K562 (cell line): ENCODE data around the gene ZNF644. TPM values are rescaled to one million over a fixed set of nuclear protein-coding genes. Genes with fewer than 3 reads are reported as not detected.

ENCODE experiments used
- BDP1 ChIP-seq: IDR thresholded peaks from 3 replicates; pipeline ENCODE4 v1.6.1; 2011; ENCODE audit not compliant: insufficient read length, insufficient read depth
- CAMTA2 ChIP-seq: fragments of 250-450 bp; sonication (Bioruptor Pico); conservative IDR thresholded peaks from 2 replicates; pipeline ENCODE4 v1.5.1; 2022
- CBX3 ChIP-seq, 2 experiments: IDR thresholded peaks; 1 replicate in 1 of 2; 2 replicates in 1 of 2; pipeline ENCODE4 v1.6.1; 2012; ENCODE audit warnings: inconsistent platforms in 2 of 2, low read length in 2 of 2, borderline replicate concordance in 1 of 2, control low read depth in 1 of 2
- DLX4 ChIP-seq: fragments of 250-450 bp; sonication (Bioruptor Pico); IDR thresholded peaks from 2 replicates; pipeline ENCODE4 v1.6.1; 2021; ENCODE audit warnings: mild to moderate bottlenecking
- EHMT2 ChIP-seq: fragments of 450-650 bp; IDR thresholded peaks from 2 replicates; pipeline ENCODE4 v1.6.1; 2018; ENCODE audit warnings: antibody characterized with exemption
- EP300 ChIP-seq: IDR thresholded peaks from 2 replicates; pipeline ENCODE4 v1.6.1; 2012; ENCODE audit warnings: low read length, improper control_type of control experiment
- FOSL1 ChIP-seq: fragments of 200-800 bp; sonication (Bioruptor generic); conservative IDR thresholded peaks from 2 replicates; pipeline ENCODE4 v1.6.1; 2016; ENCODE audit warnings: missing genetic modification characterization, missing compliant biosample characterization
- GTF2F1 ChIP-seq: IDR thresholded peaks from 2 replicates; pipeline ENCODE4 v1.6.1; 2011; ENCODE audit warnings: low read depth, low read length, improper control_type of control experiment
- KDM1A ChIP-seq, 2 experiments: fragments of 450-650 bp; IDR thresholded peaks; 2 replicates each; pipeline ENCODE4 v1.6.1; 2016; ENCODE audit warnings: mild to moderate bottlenecking in 2 of 2
- KDM4B ChIP-seq, 2 experiments: fragments of 450-650 bp in 1 of 2; sonication (generic) in 1 of 2; IDR thresholded peaks; 2 replicates each; pipeline ENCODE4 v1.6.1; 2016 to 2017; ENCODE audit warnings: borderline replicate concordance in 2 of 2, antibody characterized with exemption in 1 of 2, low read depth in 1 of 2, mild to moderate bottlenecking in 1 of 2
- KDM5B ChIP-seq: fragments of 200-600 bp; sonication (generic); IDR thresholded peaks from 2 replicates; pipeline ENCODE4 v1.6.1; 2012; ENCODE audit warnings: low read depth, mild to moderate bottlenecking, moderate library complexity, low read length, control low read depth, inconsistent platforms; ENCODE audit not compliant: insufficient replicate concordance
- KLF16 ChIP-seq: IDR thresholded peaks from 2 replicates; pipeline ENCODE4 v1.6.1; 2016; ENCODE audit warnings: antibody characterized with exemption
- MAZ ChIP-seq, 2 experiments: fragments of 450-650 bp in 1 of 2; sonication (generic) in 1 of 2; formaldehyde crosslinking; IDR thresholded peaks in 1 of 2; conservative IDR thresholded peaks in 1 of 2; 2 replicates each; pipeline versions ENCODE4 v1.4.0 to v1.5.0; 2020; ENCODE audit warnings: mild to moderate bottlenecking in 1 of 2, missing genetic modification reagents in 1 of 2
- MIER1 ChIP-seq: fragments of 450-650 bp; IDR thresholded peaks from 2 replicates; pipeline ENCODE4 v1.6.1; 2016; ENCODE audit warnings: antibody characterized with exemption, mild to moderate bottlenecking, low read depth
- NFIX ChIP-seq: fragments of 250-450 bp; sonication (Bioruptor Pico); IDR thresholded peaks from 2 replicates; pipeline ENCODE4 v1.4.0; 2020; ENCODE audit warnings: low read depth, mild to moderate bottlenecking, moderate library complexity
- NONO ChIP-seq, 2 experiments: fragments of 200-400 bp in 1 of 2; fragments of 450-650 bp in 1 of 2; formaldehyde crosslinking in 1 of 2; IDR thresholded peaks; 2 replicates each; pipeline ENCODE4 v1.6.1; 2017; ENCODE audit warnings: low read depth in 2 of 2, mild to moderate bottlenecking in 2 of 2, moderate library complexity in 2 of 2, low read length in 1 of 2
- POLR2A ChIP-seq: fragments of 450-650 bp; conservative IDR thresholded peaks from 2 replicates; pipeline ENCODE4 v1.6.1; 2016
- PRPF4 ChIP-seq: fragments of 200-400 bp; formaldehyde crosslinking; IDR thresholded peaks from one replicate; pipeline ENCODE4 v1.6.1; 2017; ENCODE audit warnings: low read length, low read depth, mild to moderate bottlenecking; ENCODE audit not compliant: insufficient read depth, poor library complexity, severe bottlenecking
- RNF2 ChIP-seq: sonication (generic); IDR thresholded peaks from 2 replicates; pipeline ENCODE4 v1.6.1; 2016
- SRF ChIP-seq, 2 experiments: fragments of 250-450, 450-650 bp in 1 of 2; sonication (Bioruptor Pico) in 1 of 2; sonication (generic) in 1 of 2; formaldehyde crosslinking; IDR thresholded peaks; 2 replicates each; pipeline versions ENCODE4 v1.5.0 to v1.5.1; 2020 to 2022; ENCODE audit warnings: mild to moderate bottlenecking in 1 of 2, missing genetic modification reagents in 1 of 2
- TAF7 ChIP-seq: fragments of 450-650 bp; IDR thresholded peaks from 2 replicates; pipeline ENCODE4 v1.6.1; 2016; ENCODE audit warnings: missing genetic modification characterization, missing compliant biosample characterization
- TOE1 ChIP-seq, 2 experiments: fragments of 450-650 bp in 1 of 2; sonication (generic) in 1 of 2; formaldehyde crosslinking in 1 of 2; IDR thresholded peaks; 2 replicates each; pipeline versions ENCODE4 v1.7.1 to v1.8.0; 2016 to 2022; ENCODE audit warnings: borderline replicate concordance in 2 of 2, mild to moderate bottlenecking in 2 of 2, antibody characterized with exemption in 1 of 2, inconsistent platforms in 1 of 2, low read depth in 1 of 2, missing genetic modification reagents in 1 of 2, moderate library complexity in 1 of 2
- ZNF121 ChIP-seq: sonication (generic); formaldehyde crosslinking; conservative IDR thresholded peaks from 2 replicates; pipeline ENCODE4 v1.8.0; 2022; ENCODE audit warnings: missing genetic modification reagents
- ZNF398 ChIP-seq: fragments of 250-450 bp; sonication (Bioruptor Pico); IDR thresholded peaks from 2 replicates; pipeline ENCODE4 v1.8.0; 2021; ENCODE audit warnings: moderate library complexity, mild to moderate bottlenecking, inconsistent platforms
- ZNF431 ChIP-seq: sonication (generic); formaldehyde crosslinking; IDR thresholded peaks from 2 replicates; pipeline ENCODE4 v1.8.0; 2022; ENCODE audit warnings: mild to moderate bottlenecking, missing genetic modification reagents
- ZNF507 ChIP-seq: conservative IDR thresholded peaks from 2 replicates; pipeline ENCODE4 v1.6.1; 2017; ENCODE audit warnings: missing genetic modification characterization, missing compliant biosample characterization
- ZNF695 ChIP-seq: fragments of 450-650 bp; formaldehyde crosslinking; IDR thresholded peaks from 2 replicates; pipeline ENCODE4 v1.4.0; 2020; ENCODE audit warnings: mild to moderate bottlenecking, moderate library complexity
- polyA plus RNA-seq, 8 experiments: library from polyadenylated mRNA; depleted of rRNA in 4 of 8; stranded (reverse) in 5 of 8; unstranded in 3 of 8; fragments of >200 nt; fragmentation: Nextera tagmentation in 2 of 8; fragmentation: Illumina TruSeq in 1 of 8; extraction: Ambion mirVana in 2 of 8; extraction: Trizol in 1 of 8; gene quantifications; 2 replicates each; pipeline versions ENCODE4 v1.2.1 to v1.2.3, GENCODE V29; 2011 to 2014; ENCODE audit warnings: inconsistent platforms in 1 of 8, missing spikeins in 1 of 8
- total RNA-seq, 7 experiments: library from RNA; depleted of rRNA in 6 of 7; stranded (reverse); fragments of >200 nt in 6 of 7; fragmentation: Illumina TruSeq in 2 of 7; extraction: Trizol in 2 of 7; gene quantifications; 2 replicates each; pipeline versions ENCODE4 v1.2.1 to v1.2.3, GENCODE V29; 2011 to 2021; ENCODE audit warnings: low replicate concordance in 1 of 7

ZNF644 gene
- total and polyA plus RNA-seq, 9 of the 15 experiments (the other 6 are each of a cell fraction or from before 2014, with no cell fraction given) = 25.3 to 71.4 (median 39.6) TPM

- TF ChIP-seq ZNF398 (CRISPR knock-in tag) = no peak
- peak; percentile 60; the same call in 1 of the 2 replicates for TF ChIP-seq ZNF431 (CRISPR knock-in tag)
- no peak; a peak in 1 of 4 replicates for TF ChIP-seq NONO (IDR thresholded peaks at IDR 0.05; ENCODE audit: low read depth in 2 of 2, low read length in 1 of 2)
- peak; percentile 88 to 97 for TF ChIP-seq SRF (CRISPR knock-in tag; IDR thresholded peaks at IDR 0.05)
- no peak for TF ChIP-seq BDP1
- TF ChIP-seq KDM1A (IDR thresholded peaks at IDR 0.05) = no peak
- no peak for TF ChIP-seq DLX4
- TF ChIP-seq ZNF507 (tag) = no peak
- TF ChIP-seq EP300 = peak; percentile 10; the same call in 1 of the 2 replicates
- TF ChIP-seq MAZ (CRISPR knock-in tag; conservative IDR thresholded peaks at IDR 0.05 in 1 of 2, IDR thresholded peaks at IDR 0.05 in 1 of 2) = peak; percentile 92 to 96; a peak in 3 of 4 replicates
- TF ChIP-seq ZNF121 (CRISPR knock-in tag) = no peak
- TF ChIP-seq TOE1 (IDR thresholded peaks at IDR 0.05; ENCODE audit: borderline replicate concordance) = no peak
- no peak for TF ChIP-seq TOE1 (CRISPR knock-in tag; IDR thresholded peaks at IDR 0.05; ENCODE audit: borderline replicate concordance, low read depth)
- TF ChIP-seq TAF7 (tag) = peak; percentile 59; the same call in 1 of the 2 replicates
- peak; percentile 83 for TF ChIP-seq EHMT2
- TF ChIP-seq CBX3 (IDR thresholded peaks at IDR 0.05; ENCODE audit: borderline replicate concordance in 1 of 2, low read length in 2 of 2) = peak in 1 of 2 experiments; percentile 58; a peak in 2 of 3 replicates
- TF ChIP-seq GTF2F1 = peak; percentile 56; the same call in 1 of the 2 replicates
- TF ChIP-seq POLR2A = peak; percentile 92
- TF ChIP-seq ZNF695 = no peak
- TF ChIP-seq MIER1 = no peak
- TF ChIP-seq KDM5B = peak; percentile 54
- TF ChIP-seq KLF16 = 0 out of 2 replicates have a peak, but pooled peaks have one; percentile 5
- peak in 1 of 2 experiments; percentile 55; a peak in 1 of 4 replicates for TF ChIP-seq KDM4B (IDR thresholded peaks at IDR 0.05; ENCODE audit: borderline replicate concordance in 2 of 2, low read depth in 1 of 2)
- TF ChIP-seq CAMTA2 (CRISPR knock-in tag) = peak; percentile 83; the same call in 1 of the 2 replicates
- no peak for TF ChIP-seq NFIX (CRISPR knock-in tag)
- peak; percentile 82 for TF ChIP-seq RNF2
- peak; percentile 33; the same call in 1 of the 2 replicates for TF ChIP-seq FOSL1 (tag)
- peak; percentile 60 for TF ChIP-seq PRPF4
Observed at GRCh38 chr1:91021686-91022517, at the start of gene ZNF644 (continued).
